BJ (cell line): ENCODE data around the gene CCDC69. TPM values are rescaled to one million over a fixed set of nuclear protein-coding genes. Genes with fewer than 3 reads are reported as not detected.
"Not testable (repeated sequence)": the region's sequence is repeated elsewhere in the genome, so short reads cannot be mapped to it uniquely, and the experiment has no call there.

Experiments used
- CTCF ChIA-PET: fragments of 350-600 bp; formaldehyde crosslinking; extraction: SDS; loops from one replicate; lab custom pipeline; 2021; ENCODE audit warnings: antibody characterized with exemption, inconsistent platforms; lab: Yijun Ruan, JAX
- POLR2A ChIA-PET: fragments of 300-600 bp; sonication (Branson Sonifier 250); formaldehyde crosslinking; extraction: SDS; loops from one replicate; lab custom pipeline; 2021; ENCODE audit warnings: antibody characterized with exemption; lab: Charles Lee
- DNase-seq: peaks from one replicate; pipeline ENCODE4 v3.0.0-alpha.2; 2011; ENCODE audit warnings: low read depth
- H3K27me3 ChIP-seq: 2 replicates; pipeline ENCODE4 v1.6.0; 2011; ENCODE audit warnings: low read length; ENCODE audit not compliant: control insufficient read depth, insufficient read depth
- H3K36me3 ChIP-seq: 2 replicates; pipeline ENCODE4 v1.5.1; 2011; ENCODE audit warnings: low read length; ENCODE audit not compliant: control insufficient read depth, insufficient read depth
- H3K4me3 ChIP-seq: 2 replicates; pipeline ENCODE4 v1.5.1; 2011; ENCODE audit warnings: low read depth, mild to moderate bottlenecking, control low read depth, low read length
- polyA plus RNA-seq: library from polyadenylated mRNA; depleted of rRNA; stranded (reverse); fragments of >200 nt; gene quantifications from 2 replicates; pipeline ENCODE4 v1.2.3, GENCODE V29; 2011
- TF ChIP-seq, protein P1 (sequence below): IDR thresholded peaks from 2 replicates; pipeline ENCODE4 v1.5.1; 2011; ENCODE audit warnings: low read depth, mild to moderate bottlenecking, control low read depth, inconsistent platforms, low read length, moderate library complexity; ENCODE audit not compliant: insufficient read depth

The CCDC69 gene
- polyA plus RNA-seq, 1 experiment, result 0.93 TPM

- no peak for DNase-seq
- POLR2A ChIA-PET, result no interaction called here
- TF ChIP-seq, protein P1, sequence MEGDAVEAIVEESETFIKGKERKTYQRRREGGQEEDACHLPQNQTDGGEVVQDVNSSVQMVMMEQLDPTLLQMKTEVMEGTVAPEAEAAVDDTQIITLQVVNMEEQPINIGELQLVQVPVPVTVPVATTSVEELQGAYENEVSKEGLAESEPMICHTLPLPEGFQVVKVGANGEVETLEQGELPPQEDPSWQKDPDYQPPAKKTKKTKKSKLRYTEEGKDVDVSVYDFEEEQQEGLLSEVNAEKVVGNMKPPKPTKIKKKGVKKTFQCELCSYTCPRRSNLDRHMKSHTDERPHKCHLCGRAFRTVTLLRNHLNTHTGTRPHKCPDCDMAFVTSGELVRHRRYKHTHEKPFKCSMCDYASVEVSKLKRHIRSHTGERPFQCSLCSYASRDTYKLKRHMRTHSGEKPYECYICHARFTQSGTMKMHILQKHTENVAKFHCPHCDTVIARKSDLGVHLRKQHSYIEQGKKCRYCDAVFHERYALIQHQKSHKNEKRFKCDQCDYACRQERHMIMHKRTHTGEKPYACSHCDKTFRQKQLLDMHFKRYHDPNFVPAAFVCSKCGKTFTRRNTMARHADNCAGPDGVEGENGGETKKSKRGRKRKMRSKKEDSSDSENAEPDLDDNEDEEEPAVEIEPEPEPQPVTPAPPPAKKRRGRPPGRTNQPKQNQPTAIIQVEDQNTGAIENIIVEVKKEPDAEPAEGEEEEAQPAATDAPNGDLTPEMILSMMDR, result no peak
- CTCF ChIA-PET, result interaction anchor here (1.0 to 1.9 kb wide), 2 partner anchors 14 to 52 kb away, joined by 5 to 7 read pairs; no protein-coding TSS in a partner anchor
- Histone ChIP-seq H3K4me3 (no peak overlapping the region), H3K36me3 (no peaks in the 10 kb centered on the region), H3K27me3 (peaks cover 5% of the 10 kb centered on the region; the same call in 1 of the 2 replicates)
Measured at GRCh38 chr5:151178372-151178771, 45.5 kb downstream of the CCDC69 start.

DNA sequence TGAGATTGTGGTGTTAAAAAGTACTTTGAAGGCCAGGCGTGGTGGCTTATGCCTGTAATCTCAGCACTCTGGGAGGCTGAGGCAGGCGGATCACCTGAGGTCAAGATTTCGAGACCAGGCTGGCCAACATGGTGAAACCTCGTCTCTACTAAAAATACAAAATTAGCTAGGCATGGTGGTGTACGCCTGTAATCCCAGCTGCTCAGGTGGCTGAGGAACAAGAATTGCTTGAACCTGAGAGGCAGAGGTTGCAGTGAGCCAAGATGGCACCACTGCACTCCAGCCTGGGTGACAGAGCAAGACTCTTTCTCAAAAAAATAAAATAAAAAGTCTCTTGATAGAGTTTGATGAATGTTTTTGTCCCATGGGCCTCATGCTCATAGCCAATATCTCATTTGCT lies 47.6 kb downstream of the CCDC69 start:
- POLR2A ChIA-PET, H3K36me3 ChIP-seq, H3K27me3 ChIP-seq, DNase-seq, H3K4me3 ChIP-seq: not testable (repeated sequence)
- CTCF ChIA-PET, result interaction anchor here (0.8 to 1.1 kb wide), 2 partner anchors 11 to 102 kb away, joined by 3 to 4 read pairs; no protein-coding TSS in a partner anchor

DNA sequence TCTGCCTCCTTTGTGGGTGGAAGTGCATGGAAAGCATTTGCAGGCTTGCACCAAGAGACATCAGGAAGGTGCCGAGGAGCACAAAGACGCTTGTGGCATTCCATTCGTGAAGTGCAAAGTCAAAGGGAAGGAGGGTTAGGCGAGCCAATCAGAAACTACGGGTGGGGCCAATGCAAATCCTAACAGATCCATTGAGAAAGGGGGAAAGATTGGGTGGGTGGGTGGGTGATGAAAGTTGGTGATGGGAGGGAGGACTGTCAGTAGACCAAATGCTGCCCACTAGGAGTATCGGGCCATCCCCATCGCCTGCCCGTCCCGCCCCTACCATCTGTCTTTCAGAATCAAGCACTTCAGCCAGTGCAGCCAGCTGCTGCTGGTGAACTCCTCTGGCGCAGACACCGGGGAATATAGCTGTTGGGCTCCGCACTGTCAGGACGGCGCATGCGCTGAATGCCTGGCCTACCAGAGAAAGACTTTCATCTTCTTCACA lies 49.2 kb downstream of the CCDC69 start:
- ChIA-PET CTCF (interaction anchor here (1.0 kb wide), 1 partner anchor 49 kb away, joined by 3 read pairs; no protein-coding TSS in a partner anchor), POLR2A (no interaction called here)
- Histone ChIP-seq H3K27me3 (peaks cover 5% of the 10 kb centered on the region; the same call in 1 of the 2 replicates), H3K4me3 (no peak overlapping the region), H3K36me3 (no peaks in the 10 kb centered on the region)
- TF ChIP-seq, protein P1, result no peak
- DNase-seq, result no peak

DNA sequence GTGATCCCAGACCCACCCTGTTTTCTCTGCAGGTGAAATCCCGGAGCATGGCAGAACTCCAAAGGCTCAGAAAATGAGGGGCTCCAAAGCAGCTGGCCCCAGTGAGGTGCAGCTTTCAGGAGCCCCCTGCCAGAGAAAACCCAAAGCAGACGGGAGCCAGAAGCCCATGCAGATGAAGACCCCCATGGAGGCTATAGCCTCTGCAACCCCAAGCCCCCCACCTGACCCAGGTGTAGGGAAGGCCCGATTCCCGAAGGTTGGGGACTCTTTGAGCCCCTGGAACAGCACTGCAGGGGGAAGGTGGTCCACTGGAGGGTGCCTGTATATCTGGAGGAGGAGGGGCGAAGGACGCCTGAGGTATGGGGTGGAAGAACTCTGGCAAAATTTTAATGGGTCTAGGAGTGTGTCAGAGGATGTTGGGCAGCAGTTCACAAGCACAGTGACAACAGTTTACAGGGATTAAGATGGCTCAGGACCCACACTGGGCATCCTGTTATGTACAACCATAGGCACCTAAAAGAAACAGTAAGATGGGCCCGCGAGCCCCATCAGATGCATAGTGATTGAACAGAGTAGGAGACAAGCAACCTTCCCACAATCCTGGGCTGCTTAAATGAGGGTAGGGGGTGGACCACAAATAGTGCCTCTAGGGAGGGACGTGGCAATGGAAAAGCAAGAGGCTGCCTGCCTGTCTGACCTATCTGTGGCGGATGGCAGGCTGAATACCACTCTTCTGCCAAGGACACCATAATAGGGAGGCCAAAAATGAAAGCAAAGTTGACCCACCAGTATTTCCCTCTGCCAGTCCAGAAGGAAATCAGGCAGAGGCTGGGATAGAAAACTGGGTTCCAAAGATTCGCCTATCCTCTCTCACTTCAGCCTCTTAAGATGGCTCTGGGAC lies 49.9 kb downstream of the CCDC69 start:
- Histone ChIP-seq H3K4me3 (no peak overlapping the region), H3K36me3 (no peaks in the 10 kb centered on the region), H3K27me3 (peaks cover 6% of the 10 kb centered on the region)
- ChIA-PET POLR2A (no interaction called here), CTCF (interaction anchor here (0.7 to 2.1 kb wide), 3 partner anchors 10 to 48 kb away, joined by 3 to 8 read pairs (median 5); no protein-coding TSS in a partner anchor)
- TF ChIP-seq, protein P1, result no peak
- no peak for DNase-seq

DNA sequence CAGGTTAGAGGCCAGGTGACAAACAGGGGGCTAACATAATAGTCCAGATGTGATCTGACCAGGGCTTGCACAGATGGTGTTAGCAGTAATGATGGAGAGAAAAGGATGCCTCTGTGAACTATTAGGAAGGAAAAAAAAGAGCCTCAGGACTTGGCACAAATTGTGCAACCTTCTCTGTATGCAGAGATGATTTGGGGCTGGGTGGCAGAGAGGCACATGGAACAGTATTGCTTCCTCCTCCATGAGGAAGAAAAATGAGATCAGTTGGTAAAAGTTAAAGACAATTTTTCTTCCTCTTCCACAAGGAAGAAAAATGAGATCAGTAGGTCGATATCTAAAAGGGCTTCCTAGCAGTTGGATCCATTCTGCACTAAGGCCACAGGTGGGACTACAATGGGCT lies 52.4 kb downstream of the CCDC69 start:
- TF ChIP-seq, protein P1, result no peak
- no peak for DNase-seq
- Histone ChIP-seq H3K27me3 (peaks cover 1% of the 10 kb centered on the region; the same call in 1 of the 2 replicates), H3K4me3 (no peak overlapping the region), H3K36me3 (no peaks in the 10 kb centered on the region)
- POLR2A ChIA-PET, result no interaction called here
- CTCF ChIA-PET, result no interaction called here
